Measurements from ENCODE around the gene KRTAP12-2.
"Not testable (repeated sequence)": the region's sequence is repeated elsewhere in the genome, so short reads cannot be mapped to it uniquely, and the experiment has no call there.

The KRTAP12-2 gene

DNA sequence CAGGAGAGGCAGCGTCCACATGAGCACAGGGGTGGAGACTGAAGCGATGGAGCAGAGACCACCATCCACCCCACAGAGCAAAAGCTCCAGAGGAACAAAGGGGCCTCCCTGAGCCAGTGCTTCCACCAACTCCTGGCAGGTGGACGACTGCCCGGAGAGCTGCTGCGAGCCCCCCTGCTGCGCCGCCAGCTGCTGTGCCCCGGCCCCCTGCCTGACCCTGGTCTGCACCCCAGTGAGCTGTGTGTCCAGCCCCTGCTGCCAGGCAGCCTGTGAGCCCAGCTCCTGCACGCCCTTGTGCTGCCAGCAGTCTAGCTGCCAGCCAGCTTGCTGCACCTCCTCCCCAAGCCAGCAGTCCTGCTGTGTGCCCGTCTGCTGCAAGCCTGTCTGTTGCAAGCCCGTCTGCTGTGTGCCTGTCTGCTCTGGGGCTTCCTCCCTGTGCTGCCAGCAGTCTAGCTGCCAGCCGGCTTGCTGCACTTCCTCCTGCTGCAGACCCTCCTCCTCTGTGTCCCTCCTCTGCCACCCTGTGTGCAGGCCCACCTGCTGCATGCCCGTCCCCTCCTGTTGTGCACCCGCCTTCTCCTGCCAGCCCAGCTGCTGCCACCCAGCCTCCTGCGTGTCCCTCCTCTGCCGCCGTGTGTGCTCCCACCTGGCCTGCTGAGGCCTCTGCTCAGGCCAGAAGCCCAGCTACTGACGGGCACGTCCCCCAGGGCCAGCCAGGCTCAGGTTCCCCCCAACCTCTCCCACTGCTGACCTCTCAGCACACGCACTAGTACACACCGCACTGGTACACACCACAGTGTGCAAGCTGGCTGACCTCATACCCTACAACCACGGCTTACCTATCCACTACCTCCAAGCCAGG, 35.6 kb upstream of the KRTAP12-2 start:
- no peak for DNase-seq

DNA sequence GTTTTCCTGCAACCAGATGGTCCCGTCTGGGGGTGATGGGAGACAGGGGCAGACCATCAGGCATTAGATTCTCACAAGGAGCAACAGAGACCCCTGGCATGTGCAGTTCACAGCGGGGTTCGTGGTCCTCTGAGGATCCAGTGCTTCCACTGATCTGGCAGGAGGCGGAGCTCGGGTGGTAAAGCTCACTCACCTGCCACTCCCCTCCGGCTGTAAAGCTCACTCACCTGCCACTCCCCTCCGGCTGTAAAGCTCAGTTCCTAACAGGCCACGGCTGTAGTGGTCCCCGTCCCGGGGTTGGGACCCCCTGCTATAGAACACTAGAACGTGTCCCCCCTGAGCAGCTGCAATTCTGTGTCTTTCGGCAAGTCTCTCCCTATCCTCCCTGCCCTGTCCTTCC, 34.8 kb upstream of the KRTAP12-2 start:
- DNase-seq = no peak

DNA sequence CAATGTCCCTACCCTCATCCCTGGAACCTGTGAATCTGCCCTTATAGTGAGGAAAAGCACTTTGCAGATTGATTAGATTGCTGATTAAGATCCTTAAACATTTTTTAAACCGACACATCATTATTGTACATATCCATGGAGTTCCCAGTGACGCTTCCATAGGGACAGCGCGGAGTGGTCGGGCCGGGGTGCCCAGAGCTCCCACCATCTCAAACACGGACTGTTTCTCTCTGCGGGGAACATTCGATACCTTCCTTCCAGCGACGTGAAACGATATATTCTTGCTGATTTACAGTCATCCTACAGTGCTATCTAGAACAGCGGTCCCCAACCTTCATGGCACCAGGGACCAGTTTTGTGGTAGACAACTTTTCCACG, 34.3 kb upstream of the KRTAP12-2 start:
- DNase-seq = no peak

DNA sequence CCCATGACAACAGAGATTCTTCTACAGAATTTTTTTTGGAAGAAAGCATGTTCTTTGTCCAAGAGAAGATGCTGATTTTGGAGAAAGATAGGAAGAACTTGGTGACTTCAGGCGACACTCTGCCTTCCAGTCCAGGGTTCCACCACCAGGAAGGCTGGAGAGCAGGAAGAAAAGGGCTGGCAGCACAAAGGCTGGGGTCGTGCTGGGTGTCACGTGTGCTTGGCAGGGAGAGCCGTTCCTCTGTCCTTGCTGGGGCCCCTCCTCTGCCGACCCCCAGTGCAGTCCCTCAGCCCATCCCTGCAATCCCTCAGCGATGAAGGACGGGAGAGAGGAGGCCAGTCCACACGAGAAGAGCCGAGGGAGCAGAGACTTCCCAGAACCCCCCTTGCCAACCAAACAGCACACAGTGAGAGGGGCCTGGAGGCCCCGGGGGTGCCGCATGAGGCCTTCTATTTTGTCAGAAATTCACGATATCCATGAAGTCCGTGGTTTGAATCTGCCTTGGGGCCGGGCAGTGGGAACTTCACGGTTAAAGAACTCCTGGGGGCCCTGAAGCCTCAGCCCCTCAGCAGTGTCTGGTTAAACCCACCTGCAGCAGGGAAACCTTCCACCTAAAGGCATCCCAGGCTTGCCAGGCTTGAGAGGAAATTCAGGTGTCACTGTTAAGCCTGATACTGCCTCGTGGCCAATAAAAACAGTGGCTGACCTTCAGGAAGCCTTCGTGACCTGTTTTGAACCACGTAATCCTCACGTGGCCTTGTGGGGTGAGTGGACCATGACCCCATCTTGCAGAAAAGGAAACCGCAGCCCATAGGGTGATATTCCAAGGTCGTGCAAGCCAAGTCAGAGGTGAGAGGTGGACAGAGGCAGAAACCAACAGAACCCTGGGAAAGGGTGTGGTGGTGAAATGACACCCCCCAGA, 33.6 kb upstream of the KRTAP12-2 start:
- no peak for DNase-seq

DNA sequence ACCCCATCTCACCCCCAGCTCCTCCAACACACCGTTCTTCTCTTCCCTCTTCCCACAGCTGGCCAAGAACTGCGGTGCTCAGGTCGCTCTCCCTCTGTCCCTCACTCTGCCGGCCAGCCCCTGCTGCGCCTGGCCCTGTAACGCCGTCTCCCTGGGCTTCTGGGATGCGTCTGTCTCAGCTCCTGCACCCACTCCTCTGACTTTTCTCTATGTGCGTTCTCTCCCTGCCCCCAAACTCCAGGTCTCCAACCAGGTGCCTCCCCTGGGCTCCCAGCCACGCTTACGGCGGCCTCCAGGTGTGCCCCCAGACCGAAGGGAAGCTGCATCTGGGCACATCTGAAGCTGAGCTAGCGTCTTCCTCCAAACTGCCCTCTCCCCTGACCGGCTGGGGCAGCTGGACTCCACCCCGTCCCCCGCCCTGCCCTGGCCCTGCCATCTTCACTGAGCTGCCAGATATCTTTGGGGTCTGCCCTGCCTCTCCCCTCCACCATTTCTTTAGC, 32.8 kb upstream of the KRTAP12-2 start:
- no peak for DNase-seq

DNA sequence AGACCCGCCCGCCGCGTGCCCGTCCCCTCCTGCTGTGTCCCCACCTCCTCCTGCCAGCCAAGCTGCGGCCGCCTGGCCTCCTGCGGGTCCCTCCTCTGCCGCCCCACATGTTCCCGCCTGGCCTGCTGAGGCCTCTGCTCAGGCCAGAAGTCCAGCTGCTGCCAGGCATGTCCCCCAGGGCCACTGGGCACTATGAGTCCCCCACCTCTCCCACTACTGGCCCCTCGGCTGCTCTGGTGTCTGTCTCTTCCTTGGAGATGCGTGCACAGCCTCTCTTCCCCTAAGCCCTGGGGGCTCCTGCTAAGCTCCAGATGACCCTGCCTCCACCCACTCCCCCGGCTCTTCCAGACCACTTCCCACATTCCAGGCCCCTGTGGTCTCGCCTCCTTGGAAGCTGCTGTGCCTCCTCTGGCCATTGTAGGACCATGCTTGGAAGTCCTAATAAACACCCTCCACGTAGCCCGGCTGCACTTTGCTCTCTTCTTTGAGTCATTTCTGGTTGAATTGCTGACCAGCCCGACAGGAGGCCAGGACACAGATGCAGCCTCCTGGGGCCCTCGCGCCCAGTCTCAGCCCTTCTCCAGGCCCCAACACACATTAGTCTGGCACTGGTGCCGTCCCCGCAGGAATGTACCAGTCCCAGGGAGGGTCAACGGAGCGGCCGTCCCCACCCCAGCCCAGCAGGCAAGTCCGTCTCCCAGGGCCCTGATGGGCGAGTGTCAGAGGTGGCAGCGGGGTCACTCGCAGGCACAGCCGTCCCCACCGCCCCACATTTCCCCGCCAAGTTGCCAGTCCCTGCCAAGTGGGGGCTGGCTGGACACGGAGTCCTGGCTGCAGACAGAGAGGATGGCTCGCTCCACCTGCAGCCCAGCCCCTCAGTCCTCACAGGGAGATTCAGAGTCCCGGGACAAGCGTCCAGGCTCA, 31.3 kb upstream of the KRTAP12-2 start:
- no peak for DNase-seq

DNA sequence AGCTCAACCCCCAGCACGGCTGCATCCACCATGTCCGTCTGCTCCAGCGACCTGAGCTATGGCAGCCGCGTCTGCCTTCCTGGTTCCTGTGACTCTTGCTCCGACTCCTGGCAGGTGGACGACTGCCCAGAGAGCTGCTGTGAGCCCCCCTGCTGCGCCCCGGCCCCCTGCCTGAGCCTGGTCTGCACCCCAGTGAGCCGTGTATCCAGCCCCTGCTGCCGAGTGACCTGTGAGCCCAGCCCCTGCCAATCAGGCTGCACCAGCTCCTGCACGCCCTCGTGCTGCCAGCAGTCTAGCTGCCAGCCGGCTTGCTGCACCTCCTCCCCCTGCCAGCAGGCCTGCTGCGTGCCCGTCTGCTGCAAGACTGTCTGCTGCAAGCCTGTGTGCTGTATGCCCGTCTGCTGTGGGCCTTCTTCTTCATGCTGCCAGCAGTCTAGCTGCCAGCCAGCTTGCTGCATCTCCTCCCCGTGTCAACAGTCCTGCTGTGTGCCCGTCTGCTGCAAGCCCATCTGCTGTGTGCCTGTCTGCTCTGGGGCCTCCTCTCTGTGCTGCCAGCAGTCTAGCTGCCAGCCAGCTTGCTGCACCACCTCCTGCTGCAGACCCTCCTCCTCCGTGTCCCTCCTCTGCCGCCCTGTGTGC, 30.6 kb upstream of the KRTAP12-2 start, which contains the start of gene KRTAP10-12:
Gene KRTAP10-12, plus strand, starts transcription at position 1 of the 639 bp plus-strand sequence. Its CDS starts 30 bp downstream, at position 31.
- not testable (repeated sequence) for DNase-seq

DNA sequence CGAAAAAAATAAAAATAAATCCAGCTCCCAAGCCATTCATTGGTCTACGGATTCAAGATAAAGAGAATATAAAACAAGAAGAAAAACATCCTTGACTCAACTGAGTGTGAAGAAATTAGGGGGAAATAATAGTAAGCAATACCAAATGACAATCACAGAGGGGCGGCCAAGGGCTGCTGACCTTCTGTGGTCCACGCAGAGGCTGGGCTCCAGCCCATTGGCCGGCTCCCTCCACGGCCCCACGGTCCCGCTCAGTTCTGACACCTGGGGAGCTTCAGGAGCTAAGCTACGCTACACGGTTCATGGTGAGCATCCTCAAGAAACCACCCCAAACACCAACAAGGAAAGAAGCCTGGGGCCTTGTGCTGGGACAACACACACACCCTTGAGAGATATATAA, 29.8 kb upstream of the KRTAP12-2 start:
- no peak for DNase-seq

DNA sequence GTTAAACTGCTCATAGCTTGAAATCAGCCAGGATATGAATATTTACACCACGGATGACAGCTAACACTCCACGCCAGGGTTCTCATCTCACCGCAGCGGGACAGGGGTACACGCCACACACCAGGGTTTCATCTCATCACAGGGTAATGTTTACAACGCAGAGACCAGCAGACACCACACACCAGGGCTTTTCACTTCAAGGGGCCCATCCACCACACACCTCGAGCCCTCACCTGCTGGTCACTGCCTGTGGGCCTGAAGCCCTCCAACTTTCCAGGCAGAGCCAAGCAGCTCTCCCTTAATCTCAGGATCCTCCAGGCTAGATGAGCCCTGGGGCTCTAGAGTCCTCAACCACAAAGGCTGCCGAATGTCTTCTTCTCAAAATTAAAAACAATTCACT, 28.9 kb upstream of the KRTAP12-2 start:
- no peak for DNase-seq

DNA sequence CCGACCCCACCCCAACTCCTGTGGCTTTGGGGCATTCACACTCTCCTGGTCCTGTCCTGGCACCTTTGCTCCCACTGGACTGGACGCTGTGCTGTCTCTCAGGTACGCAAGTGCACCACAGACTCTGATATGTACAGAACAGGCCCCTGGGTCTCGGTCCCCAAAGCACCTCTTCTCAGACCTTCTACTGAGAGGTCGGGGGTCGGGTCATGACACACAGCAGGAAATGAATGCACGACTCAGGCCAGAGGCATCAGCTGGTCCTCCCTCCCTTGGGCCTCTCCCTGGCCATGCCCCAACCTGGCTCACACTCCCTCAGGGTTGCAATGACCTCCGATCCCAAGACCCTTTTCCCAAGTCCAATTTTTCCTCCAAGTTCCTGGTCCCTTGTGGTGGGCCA, 28.5 kb upstream of the KRTAP12-2 start:
- no peak for DNase-seq

DNA sequence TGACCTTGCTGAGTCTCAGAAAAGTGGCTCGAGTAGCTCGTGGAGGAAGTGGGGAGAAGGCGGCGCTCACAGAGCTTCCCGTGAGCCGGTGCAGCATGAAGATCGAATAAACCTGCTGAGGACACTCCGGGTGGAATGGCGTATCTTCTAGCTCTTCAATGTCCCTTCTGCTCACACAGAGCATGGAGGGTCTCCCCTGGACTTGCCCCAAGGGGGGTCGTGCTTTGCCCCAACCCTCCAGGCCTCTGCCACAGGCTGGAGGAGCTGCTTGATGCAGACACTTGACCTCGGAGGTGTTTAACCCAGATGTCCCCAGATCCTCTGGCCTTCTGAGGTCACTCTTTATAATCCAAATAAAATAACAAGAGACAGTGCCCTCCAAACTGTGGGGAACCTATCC, 28.0 kb upstream of the KRTAP12-2 start:
- DNase-seq = no peak

DNA sequence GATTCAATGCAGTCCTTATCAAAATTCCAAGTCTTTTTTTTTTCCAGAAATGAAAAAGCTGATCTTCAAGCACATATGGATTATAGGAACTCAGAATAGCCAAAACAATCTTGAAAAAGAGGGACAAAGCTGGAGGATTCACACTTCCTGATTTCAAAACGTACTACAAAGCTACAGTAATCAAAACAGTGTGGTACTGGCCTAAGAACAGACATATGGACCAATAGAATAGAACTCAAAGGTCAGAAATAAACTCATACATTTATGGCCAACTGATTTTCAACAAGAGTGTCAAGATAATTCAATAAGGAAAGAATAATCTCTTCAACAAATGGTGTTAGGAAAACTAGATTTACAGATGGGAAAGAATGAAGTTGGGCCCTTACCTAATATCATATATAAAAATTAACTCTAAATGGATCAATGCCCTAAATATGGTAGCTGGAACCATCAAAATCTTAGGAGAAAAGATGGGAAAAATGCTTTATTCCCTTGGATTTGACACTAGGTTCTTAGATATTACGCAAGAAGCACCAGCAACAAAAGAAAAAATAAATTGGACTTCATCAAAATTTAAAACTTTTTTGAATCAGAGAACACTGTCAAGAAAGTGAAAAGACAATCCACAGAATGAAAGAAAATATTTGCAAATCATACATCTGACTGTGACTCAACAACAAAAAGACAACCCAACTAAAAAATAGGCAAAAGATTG, 26.2 kb upstream of the KRTAP12-2 start:
- DNase-seq = no peak

DNA sequence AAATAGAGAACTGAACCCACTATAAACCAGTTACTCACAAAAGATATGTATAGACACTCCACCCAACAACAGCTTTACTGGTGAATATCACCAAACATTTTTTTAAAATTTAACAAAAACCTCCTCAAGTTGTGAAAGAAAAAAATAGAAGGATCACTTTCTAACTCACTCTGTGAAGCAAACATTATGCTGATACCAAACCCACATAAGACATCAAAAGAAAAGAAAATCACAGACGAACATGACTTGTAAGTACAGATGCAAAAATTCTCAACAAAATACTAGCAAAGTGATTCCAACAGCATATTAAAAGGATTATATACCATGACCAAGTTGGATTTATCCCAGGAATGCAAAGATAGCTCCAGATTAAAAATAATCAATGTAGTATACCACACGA, 25.0 kb upstream of the KRTAP12-2 start:
- no peak for DNase-seq

DNA sequence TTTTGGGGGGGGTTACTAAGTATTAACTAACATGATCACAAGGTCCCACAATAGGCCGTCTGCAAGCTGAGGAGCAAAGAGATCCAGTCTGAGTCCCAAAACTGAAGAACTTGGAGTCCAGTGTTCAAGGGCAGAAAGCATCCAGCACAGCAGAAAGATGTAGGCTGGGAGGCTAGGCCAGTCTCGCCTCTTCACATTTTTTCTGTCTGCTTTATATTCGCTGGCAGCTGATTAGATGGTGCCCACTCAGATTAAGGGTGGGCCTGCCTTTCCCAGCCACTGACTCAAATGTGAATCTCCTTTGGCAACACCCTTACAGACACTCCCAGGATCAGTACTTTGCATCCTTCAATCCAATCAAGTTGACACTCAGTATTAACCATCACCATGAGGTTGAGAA, 23.0 kb upstream of the KRTAP12-2 start:
- not testable (repeated sequence) for DNase-seq

DNA sequence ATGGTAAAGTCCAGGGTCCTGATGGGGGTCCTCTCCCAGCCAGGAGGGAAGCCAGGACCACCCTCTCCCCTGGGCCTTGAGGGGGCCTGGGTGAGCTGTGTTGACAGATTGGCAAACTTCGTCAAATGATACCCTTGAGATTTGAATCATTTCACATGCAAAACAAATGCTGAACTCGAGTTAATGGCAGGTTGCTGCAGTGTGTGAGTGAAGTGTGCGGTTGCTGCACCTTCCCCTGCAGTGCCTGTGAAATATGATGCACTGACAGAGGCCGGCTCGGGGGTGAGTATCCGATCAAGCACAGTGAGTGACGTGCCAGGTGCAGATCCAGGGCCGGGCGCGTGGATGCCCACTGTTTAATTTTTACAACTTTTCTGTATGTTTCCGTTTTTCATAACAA, 20.9 kb upstream of the KRTAP12-2 start:
- no peak for DNase-seq

DNA sequence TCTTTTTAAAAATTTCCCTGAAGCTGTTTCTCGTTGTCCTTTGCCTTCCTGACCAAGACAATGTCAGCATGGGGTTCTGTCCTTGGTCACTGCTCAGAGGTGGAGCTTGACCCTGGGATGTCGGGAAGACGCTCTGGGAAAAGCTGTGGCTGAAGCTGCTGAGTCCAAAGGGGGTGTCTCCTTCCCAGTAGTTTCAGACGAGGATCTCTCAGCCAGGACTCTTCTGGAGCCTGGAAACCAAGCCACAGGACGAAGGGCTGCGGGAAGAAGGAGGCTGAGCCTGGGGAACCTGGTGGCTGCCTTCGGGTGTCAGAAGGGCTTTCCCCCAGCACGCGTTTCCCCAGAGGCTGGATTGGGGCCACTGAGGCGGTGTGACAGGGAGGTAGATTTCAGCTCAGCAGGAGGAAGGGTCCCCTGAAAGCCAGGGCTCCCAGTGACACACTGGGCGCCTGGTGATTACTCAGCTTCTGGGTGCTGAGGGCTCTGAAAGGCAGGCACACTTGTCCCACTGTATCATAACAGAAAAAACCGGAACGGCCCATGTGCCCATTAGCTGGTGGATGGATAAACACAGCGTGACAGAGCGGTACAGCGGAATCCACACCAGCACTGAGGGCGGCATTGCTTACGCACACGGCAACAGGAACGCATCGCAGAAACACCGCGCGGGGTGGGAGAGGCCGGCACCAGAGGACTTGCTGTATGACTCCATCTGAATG, 20.3 kb upstream of the KRTAP12-2 start:
- DNase-seq = no peak

DNA sequence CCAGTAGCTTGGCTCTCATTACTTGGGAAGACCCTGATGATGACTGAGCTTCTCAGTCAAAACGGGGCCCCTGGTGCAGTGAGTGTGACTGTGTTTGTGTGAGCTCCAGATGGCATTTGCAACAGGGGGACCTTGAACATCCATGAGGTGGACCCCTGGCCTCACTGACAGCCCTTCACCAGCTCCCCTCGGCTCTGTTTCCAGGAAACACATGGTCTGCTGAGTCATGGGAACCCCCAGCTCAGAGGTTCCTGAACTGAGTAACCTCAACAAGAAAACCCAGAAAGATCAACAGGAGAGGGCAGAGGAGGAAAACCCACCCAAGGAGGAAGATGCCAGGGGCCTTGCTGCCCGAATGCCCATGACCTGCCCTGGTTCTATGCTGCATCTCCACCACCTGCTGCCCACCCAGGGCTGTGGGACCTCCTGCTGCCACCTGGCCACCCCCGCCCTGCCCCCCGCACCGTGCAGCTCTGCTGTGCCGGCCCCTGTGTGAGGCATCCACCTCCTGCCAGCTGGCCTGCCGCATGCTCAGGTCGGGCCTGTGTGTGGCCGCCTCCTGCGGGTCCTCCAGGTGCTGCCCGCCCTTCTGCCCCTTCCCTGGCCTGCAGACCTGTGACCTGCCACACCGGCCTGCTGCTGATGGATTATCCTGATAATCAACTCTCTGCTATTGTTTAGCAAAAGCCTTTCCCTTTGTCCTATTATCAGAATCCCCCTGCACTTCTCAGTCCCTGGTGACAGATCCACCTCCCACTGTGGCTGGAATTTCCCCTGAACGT, 19.5 kb upstream of the KRTAP12-2 start:
- no peak for DNase-seq

DNA sequence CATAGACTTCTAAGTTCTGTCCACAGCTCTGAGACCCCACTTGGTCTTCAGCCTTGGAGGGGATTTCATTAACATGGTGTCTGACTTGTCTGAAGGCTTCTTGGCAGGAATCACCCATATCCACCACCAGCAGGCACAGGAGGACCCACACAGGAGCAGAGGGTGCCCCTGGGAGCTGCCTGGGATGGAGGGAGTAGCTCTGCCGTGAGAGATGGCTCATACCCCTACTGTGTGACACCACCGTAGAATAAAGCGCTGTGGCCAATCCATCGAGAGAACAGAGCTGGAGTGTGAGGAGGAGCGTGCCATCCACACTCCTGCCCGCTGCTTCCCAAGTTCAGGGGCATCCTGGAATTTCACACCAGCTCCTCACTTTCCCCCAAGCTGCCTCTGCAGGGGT, 18.3 kb upstream of the KRTAP12-2 start:
- DNase-seq = not testable (repeated sequence)

DNA sequence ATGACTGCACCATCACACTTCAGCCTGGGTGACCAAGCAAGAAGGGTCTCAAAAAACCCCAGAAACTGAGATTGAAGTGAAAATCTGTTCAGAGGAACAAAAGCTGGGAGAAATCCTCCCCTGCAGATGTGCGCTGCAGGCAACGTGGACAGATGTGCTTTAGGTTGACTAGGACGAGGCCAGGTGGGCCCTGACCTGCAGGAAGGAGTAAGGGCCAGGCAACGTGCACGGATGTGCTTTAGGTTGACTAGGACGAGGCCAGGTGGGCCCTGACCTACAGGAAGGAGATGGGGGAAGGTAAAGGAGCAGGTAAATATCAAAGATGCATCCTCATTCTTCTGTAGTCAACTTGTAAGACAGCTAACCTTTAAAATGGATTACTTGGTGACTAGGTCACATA, 17.8 kb upstream of the KRTAP12-2 start:
- DNase-seq = no peak

DNA sequence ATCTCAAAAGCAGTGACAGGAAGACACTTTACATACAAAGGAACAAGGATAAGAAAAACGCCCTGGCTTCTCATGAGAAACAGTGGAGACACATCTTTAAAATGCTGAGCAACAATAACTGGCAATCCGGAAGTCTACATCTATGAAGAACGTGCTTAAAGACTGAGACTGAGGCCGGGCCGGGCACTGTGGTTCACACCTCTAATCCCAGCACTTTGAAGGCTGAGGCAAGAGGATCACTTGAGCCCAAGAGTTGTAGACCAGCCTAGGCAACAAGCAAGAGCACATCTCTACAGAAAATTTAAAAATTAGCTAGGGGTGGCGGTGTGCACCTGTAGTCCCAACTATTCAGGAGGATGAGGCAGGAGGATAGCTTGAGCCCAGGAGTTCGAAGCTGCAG, 17.4 kb upstream of the KRTAP12-2 start:
- DNase-seq = no peak
